ENCODE results near the gene HINT2.

- TF ChIP-seq GATA3 (IDR thresholded peaks at IDR 0.05; ENCODE audit: low read depth, low read length) (no peak), GATA2 (IDR thresholded peaks at IDR 0.05; ENCODE audit: low read depth, low read length) (no peak)
Observed at GRCh38 chr9:35813434-35814105, 1.3 kb downstream of the HINT2 start.
